MM.1S (cell line): Measurements from ENCODE around the gene GPRASP3.
"Not testable (repeated sequence)": the region's sequence is repeated elsewhere in the genome, so short reads cannot be mapped to it uniquely, and the experiment has no call there.

Experiments
- DNase-seq: peaks from one replicate; pipeline ENCODE4 v3.0.0-alpha.2; 2015
- H2AFZ ChIP-seq: fragments of 300-600 bp; sonication (generic); 2 replicates; pipeline ENCODE4 v1.6.0; 2016; ENCODE audit warnings: antibody characterized with exemption, low read length
- H3F3A ChIP-seq: fragments of 300-600 bp; sonication (generic); 2 replicates; pipeline ENCODE4 v1.6.1; 2016; ENCODE audit warnings: mild to moderate bottlenecking, antibody characterized with exemption, low read length, moderate library complexity, mixed read lengths; ENCODE audit not compliant: insufficient read depth
- H3K27ac ChIP-seq: fragments of 300-600 bp; sonication (generic); 2 replicates; pipeline ENCODE4 v1.5.1; 2016; ENCODE audit warnings: mild to moderate bottlenecking, low read length
- H3K27me3 ChIP-seq: fragments of 300-600 bp; sonication (generic); replicated peaks from 2 replicates; pipeline ENCODE4 v1.6.0; 2016; ENCODE audit warnings: low read length; ENCODE audit not compliant: insufficient read depth
- H3K36me3 ChIP-seq: fragments of 300-600 bp; sonication (generic); replicated peaks from 2 replicates; pipeline ENCODE4 v1.6.1; 2016; ENCODE audit warnings: mild to moderate bottlenecking, low read length, mixed read lengths; ENCODE audit not compliant: insufficient read depth
- H3K4me1 ChIP-seq: fragments of 300-600 bp; sonication (generic); 2 replicates; pipeline ENCODE4 v1.6.1; 2016; ENCODE audit warnings: low read length, mixed read lengths
- H3K4me2 ChIP-seq: fragments of 300-600 bp; sonication (generic); 2 replicates; pipeline ENCODE4 v1.6.0; 2016; ENCODE audit warnings: low read depth, low read length
- H3K4me3 ChIP-seq: fragments of 300-600 bp; sonication (generic); 2 replicates; pipeline ENCODE4 v1.5.1; 2016; ENCODE audit warnings: low read length, mixed read lengths
- H3K79me2 ChIP-seq: fragments of 300-600 bp; sonication (generic); 2 replicates; pipeline ENCODE4 v1.6.1; 2016; ENCODE audit warnings: mixed run types, low read length, mixed read lengths
- H3K9ac ChIP-seq: fragments of 300-600 bp; sonication (generic); 2 replicates; pipeline ENCODE4 v1.6.1; 2016; ENCODE audit warnings: low read length, mixed read lengths
- H3K9me2 ChIP-seq: fragments of 300-600 bp; sonication (generic); replicated peaks from 2 replicates; pipeline ENCODE4 v1.6.1; 2016; ENCODE audit warnings: mild to moderate bottlenecking, low read length, mixed read lengths; ENCODE audit not compliant: insufficient read depth
- H3K9me3 ChIP-seq: fragments of 300-600 bp; sonication (generic); replicated peaks from 2 replicates; pipeline ENCODE4 v1.6.1; 2016; ENCODE audit warnings: mild to moderate bottlenecking, low read length, mixed read lengths; ENCODE audit not compliant: insufficient read depth
- H4K20me1 ChIP-seq: fragments of 300-600 bp; sonication (generic); 2 replicates; pipeline ENCODE4 v1.6.1; 2016; ENCODE audit warnings: mild to moderate bottlenecking, low read length, moderate library complexity, mixed read lengths; ENCODE audit not compliant: insufficient read depth
- EZH2 ChIP-seq: fragments of 300-600 bp; sonication (generic); optimal IDR thresholded peaks from 2 replicates; pipeline ENCODE3; 2017; ENCODE audit warnings: low read depth, mild to moderate bottlenecking, antibody characterized with exemption, low read length, mixed read lengths
- EZH2phosphoT487 ChIP-seq: fragments of 300-600 bp; sonication (generic); IDR thresholded peaks from 2 replicates; pipeline ENCODE4 v1.6.1; 2018; ENCODE audit warnings: antibody characterized with exemption, low read length
- TF ChIP-seq, protein P1 (sequence below): fragments of 300-600 bp; sonication (generic); IDR thresholded peaks from 2 replicates; pipeline ENCODE4 v1.5.1; 2016; ENCODE audit warnings: antibody characterized with exemption, low read length, mixed read lengths

The GPRASP3 gene

DNA sequence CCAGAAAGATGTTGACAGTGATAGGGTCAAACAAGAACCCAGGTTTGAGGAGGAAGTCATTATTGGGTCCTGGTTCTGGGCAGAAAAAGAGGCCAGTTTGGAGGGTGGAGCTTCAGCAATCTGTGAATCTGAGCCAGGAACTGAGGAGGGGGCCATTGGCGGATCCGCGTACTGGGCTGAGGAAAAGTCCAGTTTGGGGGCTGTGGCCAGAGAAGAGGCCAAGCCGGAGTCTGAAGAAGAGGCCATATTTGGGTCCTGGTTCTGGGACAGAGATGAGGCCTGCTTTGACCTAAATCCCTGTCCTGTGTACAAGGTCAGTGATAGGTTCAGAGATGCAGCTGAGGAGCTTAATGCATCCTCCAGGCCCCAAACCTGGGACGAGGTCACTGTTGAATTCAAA is 4.6 kb upstream of the GPRASP3 start:
- Histone ChIP-seq H2AFZ (no peak overlapping the region), H3K79me2 (no peaks in the 10 kb centered on the region), H3K9ac (no peak overlapping the region), H3F3A (no peaks in the 10 kb centered on the region), H3K4me3 (no peak overlapping the region), H4K20me1 (no peaks in the 10 kb centered on the region), H3K36me3 (no peaks in the 10 kb centered on the region), H3K4me1 (no peaks in the 10 kb centered on the region), H3K9me2 (no peaks in the 10 kb centered on the region), H3K4me2 (no peak overlapping the region), H3K9me3 (no peaks in the 10 kb centered on the region), H3K27me3 (no peaks in the 10 kb centered on the region), H3K27ac (no peak overlapping the region)
- TF ChIP-seq EZH2 (no peak), EZH2phosphoT487 (no peak)
- TF ChIP-seq, protein P1, sequence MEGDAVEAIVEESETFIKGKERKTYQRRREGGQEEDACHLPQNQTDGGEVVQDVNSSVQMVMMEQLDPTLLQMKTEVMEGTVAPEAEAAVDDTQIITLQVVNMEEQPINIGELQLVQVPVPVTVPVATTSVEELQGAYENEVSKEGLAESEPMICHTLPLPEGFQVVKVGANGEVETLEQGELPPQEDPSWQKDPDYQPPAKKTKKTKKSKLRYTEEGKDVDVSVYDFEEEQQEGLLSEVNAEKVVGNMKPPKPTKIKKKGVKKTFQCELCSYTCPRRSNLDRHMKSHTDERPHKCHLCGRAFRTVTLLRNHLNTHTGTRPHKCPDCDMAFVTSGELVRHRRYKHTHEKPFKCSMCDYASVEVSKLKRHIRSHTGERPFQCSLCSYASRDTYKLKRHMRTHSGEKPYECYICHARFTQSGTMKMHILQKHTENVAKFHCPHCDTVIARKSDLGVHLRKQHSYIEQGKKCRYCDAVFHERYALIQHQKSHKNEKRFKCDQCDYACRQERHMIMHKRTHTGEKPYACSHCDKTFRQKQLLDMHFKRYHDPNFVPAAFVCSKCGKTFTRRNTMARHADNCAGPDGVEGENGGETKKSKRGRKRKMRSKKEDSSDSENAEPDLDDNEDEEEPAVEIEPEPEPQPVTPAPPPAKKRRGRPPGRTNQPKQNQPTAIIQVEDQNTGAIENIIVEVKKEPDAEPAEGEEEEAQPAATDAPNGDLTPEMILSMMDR: no peak
- no peak for DNase-seq

- not testable (repeated sequence) for H4K20me1 ChIP-seq, H3K9ac ChIP-seq, H3K27ac ChIP-seq, H3K4me1 ChIP-seq, H3K4me3 ChIP-seq, H2AFZ ChIP-seq, H3K27me3 ChIP-seq, H3K79me2 ChIP-seq, H3K36me3 ChIP-seq, H3K4me2 ChIP-seq, H3F3A ChIP-seq, DNase-seq, H3K9me2 ChIP-seq, H3K9me3 ChIP-seq
Measured at GRCh38 chrX:102721169-102721506, 595 bp downstream of the GPRASP3 start.

DNA sequence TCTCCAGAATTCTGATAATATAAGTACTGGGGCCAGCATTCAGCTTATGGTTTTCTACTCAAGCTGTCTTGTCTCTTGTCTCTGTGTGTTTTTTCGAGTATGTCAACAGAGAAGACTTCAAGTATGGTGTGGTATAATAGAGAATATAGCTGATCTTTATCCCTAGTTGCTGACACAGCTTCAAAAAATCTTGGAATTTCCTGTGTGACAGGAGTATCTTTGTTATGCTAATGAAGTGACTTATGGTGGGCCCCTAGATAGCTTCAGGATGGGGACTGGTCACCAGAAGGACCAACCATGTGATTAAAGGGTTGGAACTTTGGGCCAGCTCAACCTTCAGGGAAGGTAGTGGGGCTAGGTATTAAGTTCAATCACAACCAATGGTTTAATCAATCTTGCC is 2.9 kb downstream of the GPRASP3 start:
- Histone ChIP-seq H3K4me2 (no peak overlapping the region), H3K4me1 (no peaks in the 10 kb centered on the region), H3K9me2 (no peaks in the 10 kb centered on the region), H2AFZ (no peak overlapping the region), H4K20me1 (no peaks in the 10 kb centered on the region), H3F3A (no peaks in the 10 kb centered on the region), H3K27me3 (no peaks in the 10 kb centered on the region), H3K9me3 (no peaks in the 10 kb centered on the region), H3K4me3 (no peak overlapping the region), H3K27ac (no peak overlapping the region), H3K79me2 (no peaks in the 10 kb centered on the region), H3K9ac (no peak overlapping the region), H3K36me3 (no peaks in the 10 kb centered on the region)
- no peak for DNase-seq
- TF ChIP-seq, protein P1: no peak
- no peak for TF ChIP-seq EZH2phosphoT487
- TF ChIP-seq EZH2: no peak

GRCh38 chrX:102727761-102728160 is 7.2 kb downstream of the GPRASP3 start:
- Histone ChIP-seq H2AFZ (no peak overlapping the region), H3K36me3 (no peaks in the 10 kb centered on the region), H3K4me1 (no peaks in the 10 kb centered on the region), H3K9me2 (no peaks in the 10 kb centered on the region), H3K4me3 (no peak overlapping the region), H4K20me1 (no peaks in the 10 kb centered on the region), H3K79me2 (no peaks in the 10 kb centered on the region), H3K4me2 (no peak overlapping the region), H3K27me3 (no peaks in the 10 kb centered on the region), H3F3A (no peaks in the 10 kb centered on the region), H3K27ac (no peak overlapping the region), H3K9ac (no peak overlapping the region), H3K9me3 (no peaks in the 10 kb centered on the region)
- TF ChIP-seq EZH2: no peak
- no peak for DNase-seq
